Transverse colon (tissue), 3 donors: ENCODE data around the gene HELZ2.

Experiments
- EP300 ChIP-seq: sonication (generic); formaldehyde crosslinking; IDR thresholded peaks from one replicate; pipeline ENCODE4 v1.6.1; 2017; ENCODE audit warnings: antibody characterized with exemption, low read depth
- POLR2A ChIP-seq: fragments of 450-650 bp; IDR thresholded peaks from one replicate; pipeline ENCODE4 v1.6.1; 2016; ENCODE audit warnings: antibody characterized with exemption, mild to moderate bottlenecking, moderate library complexity
- TF ChIP-seq, protein P1 (sequence below), 5 experiments: fragments of 200-600 bp in 3 of 5; fragments of 450-650 bp in 2 of 5; sonication (generic) in 3 of 5; IDR thresholded peaks; 1 replicate in 2 of 5; 2 replicates in 3 of 5; pipeline ENCODE4 v1.5.1; 2016 to 2017; ENCODE audit warnings: antibody characterized with exemption in 5 of 5, inconsistent platforms in 3 of 5, mild to moderate bottlenecking in 2 of 5, moderate library complexity in 1 of 5

DNA sequence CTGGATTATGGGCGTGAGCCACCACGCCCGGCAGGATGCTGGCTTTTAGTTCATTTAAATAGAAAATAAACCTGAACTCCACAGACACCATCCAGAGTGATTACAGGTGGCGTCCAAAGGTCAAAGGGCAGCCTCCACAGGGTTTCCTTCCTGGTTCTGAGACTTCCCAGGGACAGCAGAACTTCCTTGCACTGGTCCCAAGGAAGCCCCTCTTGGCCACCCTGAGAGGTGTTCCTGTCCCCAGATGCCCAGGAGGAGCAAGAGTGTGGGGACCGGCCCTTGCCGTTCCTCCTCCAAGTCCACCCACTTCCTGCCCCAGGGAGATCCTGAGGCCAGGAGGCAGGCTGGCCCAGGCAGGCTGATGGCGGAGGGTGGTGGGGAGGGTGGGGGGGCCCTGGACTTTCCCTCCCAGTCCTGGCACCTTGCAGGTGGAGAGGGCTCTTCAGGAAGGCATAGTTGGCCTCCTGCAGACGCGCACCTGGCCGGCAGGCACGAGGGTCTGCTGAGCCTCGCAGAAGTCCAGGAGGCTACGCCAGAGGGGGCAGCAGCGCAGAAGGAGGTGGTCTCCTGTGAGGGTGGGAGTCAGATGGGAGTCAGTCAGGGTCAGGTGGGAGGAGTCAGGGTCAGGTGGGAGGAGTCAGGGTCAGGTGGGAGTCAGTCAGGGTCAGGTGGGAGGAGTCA, 15.1 kb downstream of the HELZ2 start:
- TF ChIP-seq, protein P1, sequence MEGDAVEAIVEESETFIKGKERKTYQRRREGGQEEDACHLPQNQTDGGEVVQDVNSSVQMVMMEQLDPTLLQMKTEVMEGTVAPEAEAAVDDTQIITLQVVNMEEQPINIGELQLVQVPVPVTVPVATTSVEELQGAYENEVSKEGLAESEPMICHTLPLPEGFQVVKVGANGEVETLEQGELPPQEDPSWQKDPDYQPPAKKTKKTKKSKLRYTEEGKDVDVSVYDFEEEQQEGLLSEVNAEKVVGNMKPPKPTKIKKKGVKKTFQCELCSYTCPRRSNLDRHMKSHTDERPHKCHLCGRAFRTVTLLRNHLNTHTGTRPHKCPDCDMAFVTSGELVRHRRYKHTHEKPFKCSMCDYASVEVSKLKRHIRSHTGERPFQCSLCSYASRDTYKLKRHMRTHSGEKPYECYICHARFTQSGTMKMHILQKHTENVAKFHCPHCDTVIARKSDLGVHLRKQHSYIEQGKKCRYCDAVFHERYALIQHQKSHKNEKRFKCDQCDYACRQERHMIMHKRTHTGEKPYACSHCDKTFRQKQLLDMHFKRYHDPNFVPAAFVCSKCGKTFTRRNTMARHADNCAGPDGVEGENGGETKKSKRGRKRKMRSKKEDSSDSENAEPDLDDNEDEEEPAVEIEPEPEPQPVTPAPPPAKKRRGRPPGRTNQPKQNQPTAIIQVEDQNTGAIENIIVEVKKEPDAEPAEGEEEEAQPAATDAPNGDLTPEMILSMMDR (IDR thresholded peaks at IDR 0.05): no peak
- no peak for TF ChIP-seq POLR2A
- TF ChIP-seq EP300: no peak
